Fibroblast of pulmonary artery (primary cell): ENCODE data around the gene XDH.

Source experiments
- DNase-seq: peaks from one replicate; pipeline ENCODE4 v3.0.0-alpha.2; 2010; ENCODE audit warnings: low read depth
- H3K4me3 ChIP-seq: replicated peaks from 2 replicates; pipeline ENCODE4 v1.5.1; 2011; ENCODE audit warnings: low read depth, mild to moderate bottlenecking, control low read depth, low read length, moderate library complexity
- CTCF ChIP-seq: IDR thresholded peaks from 2 replicates; pipeline ENCODE4 v1.5.1; 2011; ENCODE audit warnings: mild to moderate bottlenecking, control low read depth, low read length, inconsistent platforms; ENCODE audit errors: missing control alignments

XDH gene

GRCh38 chr2:31348618-31349017, 65.9 kb downstream of the XDH start:
- no peak for DNase-seq
- no peak for TF ChIP-seq CTCF

GRCh38 chr2:31347750-31348149, 66.8 kb downstream of the XDH start:
- peak; percentile 78 for DNase-seq
- TF ChIP-seq CTCF: no peak
- H3K4me3 ChIP-seq: no peak overlapping the region

More at GRCh38 chr2:31348618-31349017, 65.9 kb downstream of the XDH start:
- H3K4me3 ChIP-seq: no peak overlapping the region

- TF ChIP-seq CTCF: no peak
- DNase-seq: peak; percentile 7
- no peak overlapping the region for H3K4me3 ChIP-seq
Measured at GRCh38 chr2:31347319-31347718, 67.2 kb downstream of the XDH start.

GRCh38 chr2:31344447-31344846, 70.1 kb downstream of the XDH start:
- no peak for TF ChIP-seq CTCF
- H3K4me3 ChIP-seq: no peak overlapping the region

GRCh38 chr2:31341351-31341750, 73.2 kb downstream of the XDH start:
- TF ChIP-seq CTCF: no peak
- DNase-seq: no peak
- H3K4me3 ChIP-seq: no peak overlapping the region

More at GRCh38 chr2:31344447-31344846, 70.1 kb downstream of the XDH start:
- DNase-seq: no peak

- no peak for TF ChIP-seq CTCF
- H3K4me3 ChIP-seq: no peak overlapping the region
- DNase-seq: no peak
Measured at GRCh38 chr2:31339696-31340095, 74.8 kb downstream of the XDH start.

- H3K4me3 ChIP-seq: no peak overlapping the region
- peak; percentile 74 for DNase-seq
Measured at GRCh38 chr2:31337860-31338259, 76.7 kb downstream of the XDH start.

More at GRCh38 chr2:31337860-31338259, 76.7 kb downstream of the XDH start:
- TF ChIP-seq CTCF: no peak
